ENCODE measurements around the gene TCL1A.
A peak's percentile ranks its signal among the peaks of the same experiment; 100 is the strongest.

Gene TCL1A

GRCh38 chr14:95664546-95664945 lies 49.4 kb downstream of the TCL1A start:
- DNase-seq (ENCODE audit: insufficient read length, low spot score) (no peak), FAIRE-seq (peak; percentile 88)
- TF ChIP-seq SPI1 (IDR thresholded peaks at IDR 0.05; ENCODE audit: low read depth, low read length) (no peak), POU2F2 (IDR thresholded peaks at IDR 0.05; ENCODE audit: low read depth, low read length) (no peak), POLR2A (IDR thresholded peaks at IDR 0.05; ENCODE audit: low read depth, low read length) (no peak)

GRCh38 chr14:95664066-95664465 lies 49.9 kb downstream of the TCL1A start:
- DNase-seq (ENCODE audit: insufficient read length, low spot score): no peak
- TF ChIP-seq TAF1 (IDR thresholded peaks at IDR 0.05; ENCODE audit: low read depth, low read length) (no peak), POLR2AphosphoS5 (IDR thresholded peaks at IDR 0.05; ENCODE audit: low read depth, low read length) (no peak), SPI1 (IDR thresholded peaks at IDR 0.05; ENCODE audit: low read depth, low read length) (no peak), POU2F2 (IDR thresholded peaks at IDR 0.05; ENCODE audit: low read depth, low read length) (no peak), PAX5 (IDR thresholded peaks at IDR 0.05; ENCODE audit: insufficient read depth, low read length, severe bottlenecking) (no peak), POLR2A (IDR thresholded peaks at IDR 0.05; ENCODE audit: low read depth, low read length) (no peak)

GRCh38 chr14:95663226-95663797 lies 50.6 kb downstream of the TCL1A start:
- peak; percentile 86 for FAIRE-seq
- no peak for DNase-seq (ENCODE audit: insufficient read length, low spot score)

More at GRCh38 chr14:95664066-95664465, 49.9 kb downstream of the TCL1A start:
- FAIRE-seq: no peak

GRCh38 chr14:95662376-95663186 lies 51.3 kb downstream of the TCL1A start:
- peak; percentile 82 for FAIRE-seq
- no peak for DNase-seq (ENCODE audit: insufficient read length, low spot score)
- no peak for TF ChIP-seq POLR2AphosphoS5 (IDR thresholded peaks at IDR 0.05; ENCODE audit: low read depth, low read length)
- TF ChIP-seq PAX5 (IDR thresholded peaks at IDR 0.05; ENCODE audit: insufficient read depth, low read length, severe bottlenecking): no peak
- no peak for TF ChIP-seq POLR2A (IDR thresholded peaks at IDR 0.05; ENCODE audit: low read depth, low read length)
- no peak for TF ChIP-seq POU2F2 (IDR thresholded peaks at IDR 0.05; ENCODE audit: low read depth, low read length)
- TF ChIP-seq SPI1 (IDR thresholded peaks at IDR 0.05; ENCODE audit: low read depth, low read length): peak; percentile 74

More at GRCh38 chr14:95663226-95663797, 50.6 kb downstream of the TCL1A start:
- TF ChIP-seq PAX5 (IDR thresholded peaks at IDR 0.05; ENCODE audit: insufficient read depth, low read length, severe bottlenecking): no peak
- TF ChIP-seq POLR2A (IDR thresholded peaks at IDR 0.05; ENCODE audit: low read depth, low read length): no peak
- TF ChIP-seq POLR2AphosphoS5 (IDR thresholded peaks at IDR 0.05; ENCODE audit: low read depth, low read length): no peak
- no peak for TF ChIP-seq POU2F2 (IDR thresholded peaks at IDR 0.05; ENCODE audit: low read depth, low read length)
- TF ChIP-seq SPI1 (IDR thresholded peaks at IDR 0.05; ENCODE audit: low read depth, low read length): no peak
- TF ChIP-seq TAF1 (IDR thresholded peaks at IDR 0.05; ENCODE audit: low read depth, low read length): no peak

- DNase-seq (ENCODE audit: insufficient read length, low spot score) (no peak), FAIRE-seq (peak; percentile 64)
- TF ChIP-seq POU2F2 (IDR thresholded peaks at IDR 0.05; ENCODE audit: low read depth, low read length): no peak
- no peak for TF ChIP-seq SPI1 (IDR thresholded peaks at IDR 0.05; ENCODE audit: low read depth, low read length)
- no peak for TF ChIP-seq PAX5 (IDR thresholded peaks at IDR 0.05; ENCODE audit: insufficient read depth, low read length, severe bottlenecking)
- TF ChIP-seq POLR2AphosphoS5 (IDR thresholded peaks at IDR 0.05; ENCODE audit: low read depth, low read length): no peak
- no peak for TF ChIP-seq TAF1 (IDR thresholded peaks at IDR 0.05; ENCODE audit: low read depth, low read length)
- TF ChIP-seq POLR2A (IDR thresholded peaks at IDR 0.05; ENCODE audit: low read depth, low read length): no peak
Observed at GRCh38 chr14:95660651-95661515, 53.0 kb downstream of the TCL1A start.

- FAIRE-seq (peak; percentile 38), DNase-seq (ENCODE audit: insufficient read length, low spot score) (no peak)
- no peak for TF ChIP-seq POU2F2 (IDR thresholded peaks at IDR 0.05; ENCODE audit: low read depth, low read length)
- TF ChIP-seq TAF1 (IDR thresholded peaks at IDR 0.05; ENCODE audit: low read depth, low read length): no peak
- TF ChIP-seq POLR2AphosphoS5 (IDR thresholded peaks at IDR 0.05; ENCODE audit: low read depth, low read length): no peak
- TF ChIP-seq SPI1 (IDR thresholded peaks at IDR 0.05; ENCODE audit: low read depth, low read length): no peak
- TF ChIP-seq PAX5 (IDR thresholded peaks at IDR 0.05; ENCODE audit: insufficient read depth, low read length, severe bottlenecking): no peak
- no peak for TF ChIP-seq POLR2A (IDR thresholded peaks at IDR 0.05; ENCODE audit: low read depth, low read length)
Observed at GRCh38 chr14:95659990-95660385, 53.9 kb downstream of the TCL1A start.

Measured in GM12891 (cell line).